ENCODE data around the gene ITGA5.
A peak's percentile ranks its signal among the peaks of the same experiment; 100 is the strongest.

ITGA5 gene

DNA sequence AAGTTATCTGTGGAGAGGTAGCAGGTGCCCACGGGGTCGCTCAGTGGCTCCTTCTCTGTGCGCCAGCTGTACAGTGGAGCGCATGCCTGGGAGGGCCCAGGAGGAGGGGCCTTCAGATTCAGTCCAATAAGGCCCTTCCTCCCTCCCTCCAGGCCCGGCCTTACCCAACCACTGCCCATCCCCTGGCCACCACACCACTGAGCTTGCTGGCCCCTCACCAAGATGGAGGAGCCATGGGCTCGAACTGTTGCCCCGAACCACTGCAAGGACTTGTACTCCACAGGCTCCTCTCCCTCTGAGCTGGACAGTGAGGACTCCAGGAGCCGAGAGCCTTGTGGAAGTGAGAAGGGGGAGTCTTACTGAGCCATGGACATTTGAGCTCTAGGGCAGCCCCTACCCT, 9.8 kb downstream of the ITGA5 start:
- DNase-seq = no peak

DNA sequence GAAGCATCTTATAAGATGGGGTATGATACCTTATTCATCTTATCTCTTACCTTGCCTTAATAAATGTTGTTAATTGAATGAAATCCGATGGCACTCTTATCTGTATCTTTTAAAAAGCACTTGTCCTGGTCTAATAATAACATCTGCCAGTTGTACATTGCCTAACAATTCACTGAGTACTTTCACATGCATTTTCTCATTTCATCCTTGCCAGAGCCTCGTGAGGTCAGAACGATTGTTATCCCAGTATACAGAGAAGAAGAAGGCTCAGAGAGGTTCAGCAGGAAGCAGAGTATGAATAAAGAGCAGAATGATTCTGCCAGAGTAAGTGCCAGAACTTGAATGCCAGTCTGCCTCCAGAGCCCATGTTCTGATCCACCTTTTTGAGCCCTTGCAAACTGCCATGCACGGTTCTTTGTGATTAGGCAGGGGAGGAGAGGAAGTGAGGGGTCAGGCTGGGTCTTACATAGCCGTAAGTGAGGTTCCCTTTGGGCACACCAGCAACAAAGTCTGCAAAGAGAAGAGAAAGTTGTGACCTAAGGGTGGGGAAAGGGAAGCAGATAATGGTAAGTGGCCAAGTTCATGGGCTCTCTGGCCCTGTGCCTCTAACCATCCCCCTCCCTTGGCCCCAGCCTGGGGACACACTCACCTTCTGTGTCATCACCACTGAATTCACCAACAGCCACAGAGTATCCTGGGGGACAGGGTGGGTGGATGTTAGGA, 11.7 kb downstream of the ITGA5 start:
- no peak for DNase-seq

DNA sequence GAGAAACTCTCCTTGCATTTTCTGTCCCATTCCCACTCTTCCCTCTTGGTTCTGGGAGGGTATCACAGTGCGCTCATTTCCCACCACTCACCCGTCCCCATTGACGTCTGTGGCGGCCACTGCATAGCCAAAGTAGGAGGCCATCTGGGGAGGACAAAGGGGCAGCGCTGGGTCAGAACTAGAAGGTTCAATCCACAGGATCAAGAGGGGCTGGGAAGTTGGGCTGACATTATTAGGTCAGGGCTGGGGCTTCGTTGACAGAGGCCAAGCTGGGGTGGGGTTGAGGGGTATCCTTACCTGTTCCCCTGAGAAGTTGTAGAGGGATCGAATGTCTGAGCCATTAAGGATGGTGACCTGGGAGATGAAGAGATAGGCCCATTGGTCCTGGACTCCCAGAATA, 13.5 kb downstream of the ITGA5 start:
- no peak for DNase-seq

DNA sequence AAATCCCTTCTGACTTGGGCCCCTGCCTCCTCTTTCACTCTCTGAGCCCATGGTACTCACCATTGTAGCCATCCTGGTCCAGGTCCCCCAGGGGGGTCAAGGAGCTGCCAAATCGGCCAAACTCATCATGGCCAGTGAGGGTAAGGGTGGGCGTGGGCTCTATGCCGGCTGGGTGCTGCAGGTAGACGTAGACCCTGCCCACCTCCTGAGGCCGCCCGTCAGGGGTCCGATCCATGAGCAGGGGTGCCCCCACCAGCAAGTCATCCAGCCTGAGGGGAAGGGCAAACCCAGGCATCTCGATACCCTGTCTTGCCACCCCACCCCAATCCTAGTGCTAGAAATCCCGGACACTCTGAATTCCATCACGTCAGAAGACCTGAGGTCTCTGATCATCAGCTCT, 14.0 kb downstream of the ITGA5 start:
- no peak for DNase-seq

DNA sequence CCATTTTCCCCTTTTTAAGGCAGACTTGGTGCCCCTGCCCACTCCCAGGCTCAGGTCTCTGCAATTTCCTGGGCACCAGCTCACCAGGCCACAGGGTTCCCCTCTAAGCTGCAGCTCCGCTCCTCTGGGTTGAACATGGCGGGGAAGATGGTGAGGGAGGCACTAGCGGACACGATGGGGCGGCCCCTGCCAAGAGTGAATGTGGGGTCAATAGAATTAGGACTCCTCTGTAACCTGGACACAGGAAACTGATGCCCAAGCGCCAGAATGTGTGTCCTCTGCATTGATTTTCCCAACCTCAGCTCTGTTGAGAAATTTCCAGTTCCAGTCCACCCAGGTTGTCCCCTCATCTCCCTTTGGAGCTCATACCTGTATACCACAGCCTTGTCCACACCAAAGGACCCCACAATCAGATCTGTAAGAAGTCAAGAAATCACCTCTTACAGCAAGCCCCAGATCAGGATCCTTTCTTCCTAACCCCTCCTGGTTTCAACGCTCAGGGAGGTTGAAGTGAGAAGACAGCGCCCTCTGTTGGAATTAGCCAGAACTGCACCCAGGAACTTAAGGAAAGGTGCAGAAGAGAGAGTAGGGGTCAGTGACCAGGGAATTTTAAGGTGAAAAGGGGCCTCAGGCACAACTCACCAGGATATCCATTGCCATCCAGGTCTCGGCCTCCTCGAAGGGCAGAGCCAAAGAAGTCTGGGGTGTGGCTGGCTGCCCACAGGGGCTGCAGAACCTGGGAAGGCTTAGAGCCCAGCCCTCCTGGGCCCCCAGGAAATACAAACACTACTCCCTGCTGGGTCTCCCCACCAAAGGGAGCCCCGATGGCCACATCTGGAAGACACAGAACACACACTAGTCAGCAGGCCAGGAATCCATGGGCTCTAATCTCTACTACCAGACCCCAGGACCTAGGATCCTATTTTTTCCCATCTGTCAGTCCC, 14.7 kb downstream of the ITGA5 start:
- peak; percentile 67 for DNase-seq

DNA sequence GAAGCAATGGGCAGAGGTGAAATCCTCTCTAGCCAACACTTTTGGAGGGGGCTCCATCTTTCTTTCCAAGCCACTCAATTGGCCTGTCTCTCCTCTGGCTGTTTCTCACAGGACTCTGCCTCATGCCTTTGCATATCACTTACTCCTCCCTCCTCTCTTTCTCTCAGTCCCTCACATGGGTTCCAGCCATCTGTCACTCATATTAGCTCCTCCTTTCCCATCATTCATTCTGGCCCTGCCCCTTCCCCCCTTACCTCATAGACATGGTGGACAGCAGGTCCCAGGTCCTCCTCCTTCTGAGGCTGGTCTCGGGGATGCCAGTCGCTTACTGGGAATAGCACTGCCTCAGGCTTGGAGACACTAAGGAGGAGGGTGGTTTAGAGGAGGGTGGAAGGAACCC, 17.9 kb downstream of the ITGA5 start:
- DNase-seq = no peak

DNA sequence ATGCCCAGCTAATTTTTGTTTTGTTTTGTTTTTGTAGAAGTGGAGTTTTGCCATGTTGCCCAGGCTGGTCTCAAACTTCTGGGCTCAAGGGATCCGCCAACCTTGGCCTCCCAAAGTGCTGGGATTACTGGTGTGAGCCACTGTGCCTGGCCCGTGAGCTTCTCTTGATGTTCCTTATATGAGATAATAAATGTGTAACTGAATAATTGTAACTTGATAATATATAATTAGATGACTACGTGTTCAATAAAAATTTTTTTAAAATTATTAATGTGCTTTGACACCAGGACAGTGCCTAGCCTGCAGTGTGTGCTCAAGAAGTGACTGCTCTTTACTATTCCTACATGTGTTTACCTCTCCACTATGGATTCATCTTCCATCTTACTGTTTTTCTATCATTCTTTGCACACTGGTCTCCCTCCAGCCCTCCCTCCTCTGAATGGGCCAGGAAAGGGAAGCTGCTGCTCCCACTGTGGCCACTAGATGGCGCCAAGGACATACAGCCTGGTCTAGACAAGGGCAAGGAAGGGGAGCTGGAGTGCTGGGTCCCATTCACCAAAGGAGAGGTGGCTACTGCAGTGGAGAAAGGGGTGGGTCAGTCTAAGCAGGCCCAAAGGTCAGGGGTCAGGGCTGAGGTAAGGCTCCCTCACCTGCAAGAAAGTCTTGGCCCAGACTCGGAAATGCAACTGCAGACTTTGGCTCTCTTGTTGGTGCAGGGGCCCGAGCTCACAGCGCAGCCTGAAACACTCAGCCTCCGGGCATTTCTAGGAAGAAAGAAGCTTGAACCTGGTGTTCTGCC, 19.9 kb downstream of the ITGA5 start:
- peak; percentile 92 for DNase-seq

DNA sequence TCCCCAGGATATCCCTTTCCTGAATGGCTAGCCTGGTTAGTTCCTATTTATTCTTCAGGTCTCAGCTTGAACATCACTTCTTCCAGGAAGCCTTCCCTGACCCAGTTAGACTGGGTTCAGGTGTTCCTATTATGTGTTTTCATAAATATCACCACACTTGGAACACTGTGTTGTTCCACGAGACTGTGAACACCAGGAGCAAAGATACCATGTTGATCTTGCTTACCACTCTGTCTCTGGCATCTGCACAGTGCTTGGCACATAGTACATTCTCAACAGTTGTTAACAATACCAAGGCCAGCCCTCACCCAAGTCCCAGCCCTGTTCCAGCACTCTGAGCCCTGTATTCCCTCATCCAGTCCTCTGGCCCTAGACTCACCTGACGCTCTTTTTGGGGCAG, 20.8 kb downstream of the ITGA5 start:
- DNase-seq = no peak

DNA sequence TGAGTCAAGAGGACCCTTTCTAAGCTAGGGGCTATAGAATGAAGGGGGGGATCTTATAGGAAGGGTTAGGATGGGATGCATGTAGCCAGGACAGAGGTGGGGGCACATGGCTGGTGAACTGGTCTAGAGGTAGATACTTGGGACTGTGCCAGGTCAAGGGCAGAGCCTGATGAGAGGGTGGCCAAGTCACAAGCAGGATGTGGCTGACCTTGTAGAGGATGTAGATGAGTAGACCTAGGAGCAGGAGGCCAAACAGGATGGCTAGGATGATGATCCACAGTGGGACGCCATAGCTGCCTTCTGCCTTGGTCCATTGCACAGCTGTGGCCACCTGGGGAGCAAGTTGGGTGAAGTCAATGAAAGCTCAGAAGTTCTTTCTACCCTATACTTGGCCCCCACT, 21.9 kb downstream of the ITGA5 start:
- no peak for DNase-seq

DNA sequence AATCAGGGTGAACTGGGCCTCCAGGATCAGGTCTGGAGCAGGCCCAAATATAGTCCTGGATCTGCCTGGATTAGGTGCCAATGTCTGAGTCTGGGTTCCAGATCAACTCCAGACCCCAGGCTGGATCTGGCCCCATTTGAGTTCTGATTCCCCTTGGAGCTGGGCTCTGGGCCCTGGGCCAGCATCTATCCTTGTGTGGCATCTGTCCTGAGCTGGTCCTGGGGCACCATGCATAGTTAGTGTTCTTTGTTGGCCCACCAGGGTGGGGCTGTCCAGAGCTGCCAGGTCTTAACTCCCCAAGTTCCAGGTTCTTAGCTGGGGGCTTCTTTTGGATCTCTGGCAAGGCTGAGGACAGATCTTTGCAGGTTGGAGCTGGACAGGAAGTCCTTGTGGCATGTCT, 23.5 kb downstream of the ITGA5 start:
- no peak for DNase-seq

DNA sequence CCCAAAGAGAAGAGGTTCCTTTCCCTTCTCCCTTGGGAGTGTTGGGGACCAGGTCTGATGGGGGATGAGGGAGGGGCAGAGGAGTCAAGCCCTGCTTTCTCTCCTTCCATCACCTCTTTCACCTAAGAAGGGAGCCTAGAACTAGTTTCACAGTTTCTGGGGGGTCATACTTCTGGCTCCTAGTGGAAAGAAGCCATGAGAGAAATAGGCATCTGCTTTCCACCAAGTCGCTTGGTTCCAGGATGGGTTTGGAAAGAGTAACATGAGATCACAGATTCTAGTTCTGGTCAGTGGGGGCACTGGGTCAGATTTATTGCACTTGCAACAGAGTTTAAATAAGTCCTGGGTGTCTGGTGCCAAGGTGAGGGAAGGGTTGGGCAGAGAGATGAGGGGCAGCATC, 24.1 kb downstream of the ITGA5 start:
- no peak for DNase-seq

DNA sequence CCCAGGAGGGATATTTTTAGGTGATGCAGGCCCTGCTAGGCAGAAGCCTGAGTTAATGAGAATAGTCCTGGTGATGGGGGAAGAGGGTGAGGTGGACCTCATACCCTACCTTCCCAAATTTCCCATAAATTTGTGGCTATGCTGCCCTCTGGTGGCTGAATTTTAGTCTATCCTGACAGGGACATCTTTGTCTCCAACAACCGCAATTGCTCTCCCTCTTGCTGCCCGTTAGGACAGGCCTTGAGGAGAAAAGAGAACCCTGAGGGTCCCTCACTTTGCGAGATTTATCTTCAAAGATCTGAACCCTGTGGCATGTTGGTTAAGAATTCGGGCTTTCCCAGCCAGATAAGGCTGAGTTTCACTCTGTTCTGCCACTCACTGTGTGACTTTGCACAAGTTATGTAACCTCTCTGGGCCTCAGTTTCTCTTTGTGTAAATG, 24.8 kb downstream of the ITGA5 start:
- DNase-seq = no peak

DNA sequence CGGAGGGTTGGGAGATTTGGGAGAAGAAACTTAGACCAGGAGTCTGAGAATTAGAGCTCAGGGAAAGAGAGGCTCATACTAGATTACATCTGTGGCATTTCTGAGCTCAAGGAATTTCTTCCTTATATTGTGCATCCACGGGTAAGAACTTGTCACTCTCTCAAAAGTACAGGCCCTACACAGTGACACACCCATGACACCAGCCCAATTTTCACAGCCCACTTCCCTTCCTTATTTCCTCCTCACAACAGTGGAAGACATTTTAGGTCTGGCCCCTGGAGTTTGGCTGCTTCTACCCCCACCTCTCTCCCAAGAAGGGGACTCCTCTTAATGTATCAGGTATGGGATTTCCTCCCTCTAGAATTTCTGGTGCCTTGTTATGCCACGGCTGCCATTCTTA, 25.3 kb downstream of the ITGA5 start:
- no peak for DNase-seq

DNA sequence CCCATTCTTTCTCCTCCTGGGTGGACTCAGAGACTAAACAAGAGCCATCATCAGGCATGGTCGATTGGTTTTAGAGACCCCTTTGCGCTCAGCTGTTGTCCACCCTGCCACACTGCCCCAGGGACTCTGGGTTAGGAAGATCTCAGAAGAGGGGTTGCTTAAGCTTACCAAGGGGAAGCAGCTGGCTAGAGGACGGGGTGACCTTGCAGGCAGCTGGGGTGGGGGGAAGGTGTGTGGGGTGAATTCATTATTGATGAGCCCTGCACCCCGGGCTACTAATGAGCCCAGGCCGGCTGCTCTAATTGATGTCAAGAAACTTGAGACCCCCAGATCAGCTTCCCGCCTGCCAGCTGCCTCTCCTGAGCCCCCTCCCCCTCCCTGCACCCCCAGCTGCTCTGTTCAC, 25.9 kb downstream of the ITGA5 start:
- no peak for DNase-seq

DNA sequence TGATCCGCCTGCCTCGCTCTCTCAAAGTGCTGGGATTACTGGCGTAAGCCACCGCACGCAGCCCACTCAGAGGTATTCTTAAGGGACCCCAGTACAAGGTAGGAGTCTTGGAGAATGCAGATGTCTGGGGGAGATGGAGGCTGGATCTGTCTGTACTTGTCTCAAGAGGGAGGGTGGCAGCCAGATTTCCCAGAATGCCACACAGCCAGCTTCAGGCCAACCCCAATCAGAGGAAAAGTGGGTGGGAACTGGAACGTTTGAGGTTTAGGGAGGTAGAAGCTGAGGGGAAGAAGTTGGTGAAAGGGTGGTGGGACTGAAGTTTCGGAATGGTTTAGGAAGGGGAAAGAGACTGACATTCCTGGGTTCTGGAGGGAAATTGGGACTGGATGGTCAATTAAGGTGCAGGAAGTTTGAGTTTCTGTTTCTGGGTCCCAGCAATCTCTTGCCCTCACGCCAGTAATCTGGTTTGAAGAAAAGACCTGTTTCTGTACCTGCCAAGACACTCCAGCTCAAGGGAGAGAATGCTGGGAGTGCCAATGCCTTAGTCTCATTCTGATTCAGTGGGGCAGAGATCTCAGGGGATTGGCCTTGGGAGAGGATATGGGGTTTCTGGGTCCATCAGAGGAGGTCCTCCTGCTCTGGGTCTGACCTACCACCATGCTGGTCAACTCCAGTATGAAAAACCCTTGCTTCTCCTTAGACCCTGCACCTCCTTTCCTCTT, 26.4 kb downstream of the ITGA5 start:
- no peak for DNase-seq

DNA sequence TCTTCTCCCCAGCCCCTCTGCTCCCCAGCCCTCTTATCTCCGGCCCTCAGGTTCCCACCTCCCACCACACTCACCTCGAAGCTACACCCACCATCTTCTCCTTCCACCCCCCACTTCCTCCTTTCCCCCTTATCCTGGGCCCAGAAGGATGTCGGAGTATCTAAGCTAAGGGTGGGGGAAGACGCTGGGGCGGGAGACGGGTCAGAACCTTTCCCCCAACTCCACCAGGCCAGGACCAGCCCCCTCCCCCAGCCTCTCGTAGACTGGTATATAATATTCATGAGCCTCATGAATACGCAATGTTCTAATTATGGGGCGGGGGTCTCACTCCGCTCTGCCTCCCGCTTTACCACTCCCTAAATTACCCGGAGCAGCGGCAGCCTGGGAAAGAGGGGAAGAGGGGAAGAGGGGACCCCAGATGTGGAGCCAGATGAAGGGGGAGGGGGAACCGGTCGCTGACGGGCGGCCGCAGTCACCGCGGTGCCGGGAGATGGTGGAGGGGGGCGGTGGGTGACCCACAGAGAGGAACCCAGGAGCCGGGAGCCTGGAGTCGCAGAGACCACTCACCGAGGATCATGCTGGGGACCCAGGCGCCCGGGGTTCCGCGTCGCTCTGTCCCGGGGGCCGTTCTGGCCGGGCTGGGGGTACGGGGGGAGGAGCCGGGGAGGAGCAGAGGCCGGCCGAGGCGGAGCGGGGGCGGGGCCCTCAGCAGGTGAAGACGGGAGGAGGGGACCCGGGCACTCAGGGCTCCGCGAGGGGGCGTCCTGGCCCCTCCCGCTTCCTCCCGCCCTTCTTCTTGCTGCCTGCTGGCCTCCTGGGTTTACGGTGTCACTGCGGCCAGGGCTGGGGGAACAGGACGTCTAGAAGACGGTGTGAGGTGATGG, 28.2 kb downstream of the ITGA5 start:
- DNase-seq = peak; percentile 65

DNA sequence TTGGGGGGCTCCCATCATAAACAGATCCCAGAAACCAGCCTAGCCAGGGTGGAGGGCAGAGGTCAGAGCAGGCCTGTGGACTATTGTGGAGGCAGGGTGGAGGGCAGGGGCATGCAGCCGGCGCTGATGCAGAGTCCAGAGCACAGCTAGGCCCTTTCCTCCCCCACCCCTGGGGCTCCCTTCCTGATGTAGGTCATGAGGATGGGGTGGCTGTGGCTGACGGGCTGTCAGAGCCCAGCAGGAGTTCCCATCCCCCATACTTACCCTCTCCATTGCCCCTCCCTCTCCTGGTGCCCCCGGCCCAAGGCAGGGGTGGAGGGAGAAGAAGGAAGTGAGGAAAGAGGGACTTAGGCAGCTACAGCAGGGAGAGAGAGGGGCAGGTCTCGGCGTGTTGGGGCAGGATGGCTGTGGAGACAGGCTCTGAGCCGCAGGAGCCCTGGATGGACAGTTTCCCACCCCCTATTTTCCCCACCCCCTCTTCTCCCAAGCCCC, 28.8 kb downstream of the ITGA5 start:
- DNase-seq = no peak

DNA sequence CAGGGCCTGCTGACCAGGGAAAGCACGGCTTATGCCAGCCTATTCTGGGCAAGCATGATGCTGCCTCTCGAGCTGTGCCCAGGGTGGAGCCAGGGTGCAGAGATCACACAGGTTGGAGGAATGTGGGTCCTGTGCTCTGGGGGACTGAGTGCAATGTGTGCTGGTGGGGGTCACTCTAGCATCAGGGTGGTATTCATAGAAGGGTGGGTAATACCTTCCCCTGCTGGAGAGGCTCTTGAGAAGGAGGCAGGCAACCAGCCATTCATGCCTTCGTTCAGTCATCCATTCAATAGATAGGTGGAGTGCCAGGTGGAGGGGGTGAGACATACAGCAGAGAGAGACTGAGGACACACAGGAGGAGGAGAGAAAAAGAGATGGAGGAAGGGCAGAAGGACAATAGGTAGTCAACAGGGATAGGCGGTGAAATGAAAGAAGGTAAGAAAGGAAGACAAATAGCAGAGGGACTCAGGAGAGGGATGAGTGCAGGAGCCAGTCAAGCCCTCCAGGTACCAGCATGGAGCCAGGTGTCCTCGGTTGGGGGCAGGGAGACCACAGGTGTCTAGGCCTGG, 29.4 kb downstream of the ITGA5 start:
- DNase-seq = no peak

DNA sequence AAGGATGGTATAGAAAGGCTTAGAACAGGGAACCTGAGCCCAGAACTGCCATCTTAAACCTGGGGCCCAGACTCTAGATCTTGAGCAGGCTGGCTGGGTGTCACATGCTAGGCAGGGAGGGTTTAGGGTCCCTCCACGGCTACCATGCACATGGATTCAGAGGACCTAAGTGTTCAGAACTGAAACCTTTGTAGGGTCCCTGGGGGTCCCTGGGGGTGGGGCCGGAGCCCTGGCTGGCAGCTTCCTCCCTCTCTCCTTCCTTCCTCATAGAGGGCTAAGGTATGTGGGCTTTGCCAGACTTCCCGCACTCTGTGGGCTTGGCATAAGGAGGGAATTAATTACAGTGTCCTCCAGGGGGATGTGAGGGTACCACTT, 29.9 kb downstream of the ITGA5 start:
- no peak for DNase-seq

DNA sequence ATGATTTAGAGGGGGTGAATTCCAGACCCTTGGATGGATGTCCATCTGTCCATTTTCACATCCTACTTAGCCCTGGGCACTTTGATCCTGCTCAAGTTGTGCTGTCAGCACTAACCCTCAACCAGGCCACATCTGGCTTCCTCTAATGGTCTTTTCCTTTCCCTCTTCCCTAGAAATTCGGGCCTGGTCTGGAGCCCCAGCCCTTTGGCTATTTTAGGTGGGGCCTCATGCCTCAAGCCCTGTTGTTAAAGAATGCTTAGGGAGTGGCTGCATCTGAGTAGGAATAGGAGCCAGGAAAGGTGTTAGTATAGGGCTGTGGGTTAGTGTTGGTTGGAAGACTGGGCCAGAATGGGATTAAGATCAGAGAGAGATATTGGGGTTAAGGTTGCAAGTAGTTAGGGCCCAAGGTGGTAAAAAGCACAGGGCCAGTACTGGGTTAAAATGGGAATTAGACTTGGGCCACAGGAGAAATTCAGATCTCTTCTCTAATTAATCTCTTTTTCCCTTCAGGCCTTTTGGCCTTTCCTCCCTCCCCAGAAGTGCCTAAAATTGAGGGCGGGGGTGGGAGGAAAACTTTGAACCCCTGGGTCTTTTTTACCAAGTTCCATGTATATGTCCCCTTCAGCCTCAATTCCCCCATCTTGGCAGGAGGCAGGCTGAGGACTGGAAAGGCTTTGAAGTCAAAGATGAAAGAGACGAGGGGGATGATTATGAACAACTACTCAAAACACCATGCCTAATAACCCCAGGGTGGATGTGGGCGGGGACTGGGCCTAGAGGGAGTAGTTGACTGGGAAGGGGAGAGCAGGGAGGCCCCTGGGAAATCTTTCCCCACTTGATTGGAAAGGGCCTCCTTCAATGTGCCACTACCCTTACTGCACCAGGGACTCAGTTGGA, 30.6 kb downstream of the ITGA5 start:
- no peak for DNase-seq
